HG03521 (cell line): ENCODE data around the gene CYTH2.
"Not testable (repeated sequence)": the region's sequence is repeated elsewhere in the genome, so short reads cannot be mapped to it uniquely, and the experiment has no call there.

ENCODE experiments used
- ATAC-seq: cut with Tn5 transposase; IDR thresholded peaks from one replicate; pipeline ENCODE4 v1.9.1; 2021; ENCODE audit warnings: mild to moderate bottlenecking, moderate library complexity; ENCODE audit not compliant: unreplicated experiment

Gene CYTH2

DNA sequence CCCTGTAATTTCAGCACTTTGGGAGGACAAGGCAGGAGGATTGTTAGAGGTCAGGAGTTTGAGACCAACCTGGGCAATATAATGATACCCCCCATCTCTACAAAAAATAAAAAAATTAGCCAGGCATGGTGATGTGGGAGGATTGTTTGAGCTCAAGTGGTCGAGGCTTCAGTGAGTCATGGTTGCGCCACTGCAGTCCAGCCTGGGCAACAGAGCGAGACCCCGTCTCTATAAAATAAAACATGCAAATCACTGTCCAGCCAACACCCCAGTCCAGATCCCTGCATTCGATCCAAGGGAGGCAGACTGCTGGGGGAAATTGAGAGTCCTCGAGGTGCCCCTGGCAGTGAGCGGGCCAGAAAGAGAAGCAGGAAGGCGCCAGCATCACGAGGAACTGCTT, 7.0 kb downstream of the CYTH2 start:
- ATAC-seq = no peak

DNA sequence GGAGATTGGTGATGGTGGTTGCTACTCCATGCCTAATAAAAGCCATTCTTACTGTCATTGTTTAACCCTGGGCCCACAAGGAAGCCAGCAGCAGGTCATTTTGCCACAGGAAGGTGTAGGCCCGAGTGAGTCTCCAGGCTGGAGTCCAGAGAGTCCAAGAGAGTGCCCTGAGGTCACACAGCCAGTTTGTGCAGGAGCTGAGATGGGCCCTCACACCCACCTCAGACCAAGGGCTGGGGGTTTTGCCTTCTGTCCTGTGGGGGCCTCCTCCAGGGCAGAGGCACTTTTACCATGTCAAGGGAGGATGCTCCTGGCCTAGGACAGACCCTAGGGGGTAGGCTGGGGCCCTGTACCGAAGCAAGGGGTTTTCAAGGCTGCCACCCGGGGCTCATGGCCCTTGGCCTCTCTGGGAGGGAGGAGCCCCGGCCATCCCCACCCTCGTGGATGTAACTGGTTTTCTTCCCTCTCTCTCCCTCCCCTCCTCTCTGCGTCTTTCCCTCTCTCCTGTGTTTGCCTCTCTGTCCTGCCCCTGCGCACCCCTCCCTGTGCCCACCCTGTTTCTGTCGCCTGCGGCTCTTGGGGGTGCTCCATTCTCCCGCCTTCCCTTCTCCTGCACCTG, 8.0 kb downstream of the CYTH2 start:
- ATAC-seq = no peak

DNA sequence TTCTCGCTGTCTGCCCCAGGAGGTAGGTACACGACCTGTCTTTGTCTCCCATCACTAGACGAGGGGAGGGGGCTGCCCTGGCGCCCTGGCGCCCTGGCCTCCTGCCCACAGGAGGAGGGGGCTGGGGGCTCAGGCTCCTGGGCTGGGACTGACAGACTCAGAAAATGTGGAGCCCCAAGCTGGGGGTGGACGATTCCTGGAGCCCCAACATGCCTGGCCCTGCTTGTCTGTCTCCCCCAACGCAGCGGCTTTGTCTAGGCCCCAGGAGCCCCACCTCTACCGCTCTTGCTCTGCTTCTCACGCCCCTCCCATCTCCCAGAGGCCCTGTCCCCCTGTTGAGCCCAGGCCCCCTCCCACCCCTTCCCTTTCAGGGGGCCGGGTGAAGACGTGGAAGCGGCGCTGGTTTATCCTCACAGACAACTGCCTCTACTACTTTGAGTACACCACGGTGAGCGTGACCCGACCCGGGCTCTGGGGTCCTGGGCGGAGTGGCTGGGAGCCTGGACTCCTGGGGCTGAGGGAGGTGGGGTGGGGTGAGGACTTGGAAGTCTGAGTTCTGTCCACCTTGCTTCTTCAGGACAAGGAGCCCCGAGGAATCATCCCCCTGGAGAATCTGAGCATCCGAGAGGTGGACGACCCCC, 8.6 kb downstream of the CYTH2 start:
- ATAC-seq = no peak

DNA sequence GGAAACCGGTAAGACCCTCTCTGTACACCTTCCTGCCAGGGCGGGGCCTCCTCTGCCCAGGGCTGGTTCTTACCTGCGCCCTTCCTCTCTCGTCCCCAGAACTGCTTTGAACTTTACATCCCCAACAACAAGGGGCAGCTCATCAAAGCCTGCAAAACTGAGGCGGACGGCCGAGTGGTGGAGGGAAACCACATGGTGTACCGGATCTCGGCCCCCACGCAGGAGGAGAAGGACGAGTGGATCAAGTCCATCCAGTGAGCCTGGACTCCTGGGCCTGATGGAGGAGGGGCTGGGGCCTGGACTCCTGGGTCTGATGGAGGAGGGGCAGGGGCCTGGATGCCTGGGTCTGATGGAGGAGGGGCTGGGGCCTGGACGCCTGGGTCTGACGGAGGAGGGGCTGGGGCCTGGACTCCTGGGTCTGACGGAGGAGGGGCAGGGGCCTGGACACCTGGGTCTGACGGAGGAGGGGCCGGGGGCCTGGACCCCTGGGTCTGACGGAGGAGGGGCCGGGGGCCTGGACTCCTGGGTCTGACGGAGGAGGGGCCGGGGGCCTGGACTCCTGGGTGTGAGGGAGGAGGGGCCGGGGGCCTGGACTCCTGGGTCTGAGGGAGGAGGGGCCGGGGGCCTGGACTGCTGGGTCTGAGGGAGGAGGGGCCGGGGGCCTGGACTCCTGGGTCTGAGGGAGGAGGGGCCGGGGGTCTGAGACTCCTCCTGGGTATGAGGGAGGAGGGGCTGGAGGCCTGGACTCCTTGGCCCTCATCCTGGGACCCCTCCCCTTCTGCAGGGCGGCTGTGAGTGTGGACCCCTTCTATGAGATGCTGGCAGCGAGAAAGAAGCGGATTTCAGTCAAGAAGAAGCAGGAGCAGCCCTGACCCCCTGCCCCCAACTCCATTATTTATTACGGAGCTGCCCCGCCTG, 9.4 kb downstream of the CYTH2 start:
- ATAC-seq = no peak

DNA sequence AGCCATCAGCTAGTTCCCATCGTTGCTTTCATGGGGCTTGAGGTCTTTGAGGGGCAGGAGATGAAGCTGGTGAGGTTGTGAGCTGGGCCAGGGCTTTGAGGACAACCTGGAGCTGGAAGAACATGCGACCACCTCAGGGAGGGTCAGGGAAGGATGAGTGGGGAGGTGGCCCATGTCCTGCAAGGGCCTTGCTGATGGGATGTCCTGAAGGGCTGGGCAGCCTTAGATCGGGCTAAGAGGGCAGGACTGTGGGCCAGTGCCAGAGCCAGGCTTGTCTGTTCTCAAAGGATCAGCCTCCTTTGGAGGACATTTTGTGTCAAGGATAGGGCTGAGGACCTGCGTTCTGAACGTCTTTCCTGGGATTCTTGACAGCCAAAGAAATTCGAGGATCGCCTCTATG, 10.5 kb downstream of the CYTH2 start:
- no peak for ATAC-seq

DNA sequence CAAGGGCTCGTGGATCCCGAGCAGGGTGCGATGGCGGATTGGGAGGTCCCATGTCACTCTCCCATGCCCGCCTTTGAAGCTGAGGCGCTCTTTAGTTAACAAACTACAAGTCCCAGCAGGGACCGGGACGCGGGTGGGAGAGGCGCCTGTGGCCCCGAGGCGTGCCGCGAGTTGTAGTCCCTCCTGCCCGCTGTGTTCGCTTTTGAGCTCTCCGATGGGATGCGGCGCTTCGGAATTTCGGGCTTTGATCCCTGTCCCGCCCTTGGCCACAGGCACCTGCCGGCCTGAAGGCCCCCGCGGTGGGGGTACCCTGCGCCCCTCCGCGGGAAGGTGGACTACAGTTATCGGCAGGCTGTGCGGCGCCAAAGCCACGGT, 11.0 kb downstream of the CYTH2 start:
- ATAC-seq = no peak

DNA sequence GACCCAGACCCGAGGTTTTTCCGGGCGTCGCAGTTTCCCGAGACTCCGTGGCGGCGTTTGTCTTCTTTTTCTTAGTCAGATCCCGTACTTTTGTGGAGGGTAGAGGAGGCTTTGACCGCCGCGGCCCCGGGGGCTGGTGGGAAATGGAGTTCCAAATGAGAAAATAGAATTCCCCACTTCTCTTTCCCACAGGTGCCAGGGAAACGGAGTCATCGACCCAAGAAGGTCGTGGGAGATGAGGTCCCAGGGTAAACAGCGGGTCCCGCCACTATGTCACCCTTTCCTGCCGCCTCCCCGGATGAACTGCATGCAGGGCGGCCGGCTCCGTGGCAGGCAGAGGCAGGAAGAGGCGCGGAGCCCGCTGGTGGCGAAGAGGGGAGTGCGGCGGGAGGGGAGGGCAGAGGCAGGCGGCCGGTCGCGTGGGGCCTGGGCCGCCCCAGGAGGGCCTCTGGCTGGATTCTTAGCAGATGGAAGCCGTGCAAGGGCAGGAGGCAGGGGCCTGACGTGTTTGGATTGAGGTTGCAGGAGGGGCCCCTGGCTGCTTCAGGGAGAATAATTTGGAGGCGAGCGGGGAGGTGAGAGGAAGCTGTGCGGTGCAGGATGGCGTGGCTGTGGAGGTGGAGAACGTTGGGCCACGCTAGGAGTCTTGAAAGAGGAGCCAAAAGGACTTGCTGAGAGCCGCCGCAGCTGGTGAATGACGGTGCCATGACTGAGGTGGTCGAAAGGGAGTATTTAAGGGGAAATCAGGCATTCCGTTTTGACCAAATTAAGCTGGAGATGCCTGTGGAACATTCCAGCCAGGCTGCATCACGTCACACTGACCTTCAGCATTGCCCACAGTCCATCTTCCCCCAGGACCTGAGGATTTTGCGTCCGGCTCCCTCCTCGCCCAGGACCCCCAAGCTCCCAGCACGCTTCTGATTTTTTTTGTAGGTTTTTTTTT, 11.7 kb downstream of the CYTH2 start:
- no peak for ATAC-seq

DNA sequence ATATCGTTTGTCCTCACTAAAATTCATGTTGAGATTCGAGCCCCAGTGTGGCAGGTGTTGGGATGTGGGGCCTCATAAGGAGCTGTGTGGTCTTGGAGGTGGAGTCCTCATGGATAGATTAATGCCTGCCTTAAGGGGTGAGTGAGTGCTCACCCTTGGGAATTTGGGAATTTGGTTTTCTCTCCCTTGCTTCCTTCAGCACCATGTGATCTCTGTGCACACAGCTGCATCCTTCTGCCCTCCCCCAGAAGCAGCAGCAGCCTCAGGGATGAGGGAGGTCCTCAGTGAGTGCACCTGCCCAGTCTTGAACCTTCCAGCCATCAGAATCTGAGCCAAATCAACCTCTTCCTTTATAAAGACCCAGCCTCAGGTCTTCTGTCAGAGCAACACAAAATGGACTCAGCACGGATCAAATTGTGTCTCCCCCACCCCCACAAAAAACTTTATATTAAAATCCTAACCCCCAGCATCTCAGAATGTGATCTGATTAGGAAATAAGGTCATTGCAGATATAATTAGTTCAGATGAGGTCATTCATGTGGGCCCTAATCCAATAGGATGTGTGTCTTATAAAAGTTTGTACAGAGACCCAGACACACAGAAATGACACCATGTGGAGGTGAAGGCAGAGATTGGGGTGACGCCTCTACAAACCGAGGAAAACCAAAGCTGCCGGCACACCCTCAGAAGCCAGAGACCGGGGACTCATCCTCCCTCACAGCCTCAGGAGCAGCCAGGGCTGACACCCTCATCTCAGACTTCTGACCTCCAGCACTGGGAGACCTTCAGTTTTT, 12.9 kb downstream of the CYTH2 start:
- ATAC-seq = no peak

DNA sequence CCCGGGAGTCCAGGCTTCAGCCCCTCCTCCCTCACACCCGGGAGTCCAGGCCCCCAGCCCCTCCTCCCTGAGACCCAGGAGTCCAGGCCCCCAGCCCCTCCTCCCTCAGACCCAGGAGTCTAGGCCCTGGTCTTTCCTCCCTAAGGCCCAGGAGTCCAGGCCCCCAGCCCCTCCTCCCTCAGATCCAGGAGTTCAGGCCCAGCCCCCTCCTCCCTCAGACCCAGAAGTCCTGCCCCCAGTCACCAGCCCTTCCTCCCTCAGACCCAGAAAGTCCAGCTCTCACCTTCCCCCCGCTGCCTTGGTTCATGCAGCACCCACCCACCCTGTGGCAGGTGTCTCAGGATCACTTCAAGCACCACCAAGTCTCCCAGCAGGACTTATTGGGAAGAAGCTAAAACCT, 14.1 kb downstream of the CYTH2 start:
- ATAC-seq = no peak

DNA sequence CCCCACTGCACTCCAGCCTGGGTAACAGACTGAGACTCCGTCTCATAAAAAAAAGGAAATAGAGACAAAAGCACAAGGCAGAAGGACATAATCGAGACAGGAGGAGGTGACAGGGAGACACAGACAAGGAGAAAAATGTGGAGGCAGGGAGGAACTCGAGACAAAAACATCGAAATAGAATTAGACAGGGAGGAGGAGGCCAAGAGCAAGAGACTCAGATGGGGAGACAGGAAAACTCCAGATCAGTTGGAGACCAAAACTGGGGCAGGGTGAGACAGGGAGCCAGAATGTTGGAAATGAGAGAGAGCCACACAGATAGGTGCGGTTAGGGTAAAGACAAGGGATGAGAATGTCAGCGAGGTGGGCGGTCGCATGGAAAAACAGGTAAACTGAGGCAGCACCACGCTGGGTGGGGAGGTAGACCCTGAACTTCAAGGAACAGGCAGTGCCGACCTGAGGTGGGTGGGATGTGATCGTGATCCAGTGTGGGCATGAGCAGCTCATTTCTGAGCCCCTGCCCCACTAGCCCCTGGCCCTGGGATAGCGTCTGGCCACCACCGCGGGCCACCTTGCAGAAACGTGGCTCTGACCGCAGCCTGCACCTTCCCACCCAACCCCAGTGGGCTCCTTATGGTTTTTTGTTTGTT, 15.2 kb downstream of the CYTH2 start:
- no peak for ATAC-seq

DNA sequence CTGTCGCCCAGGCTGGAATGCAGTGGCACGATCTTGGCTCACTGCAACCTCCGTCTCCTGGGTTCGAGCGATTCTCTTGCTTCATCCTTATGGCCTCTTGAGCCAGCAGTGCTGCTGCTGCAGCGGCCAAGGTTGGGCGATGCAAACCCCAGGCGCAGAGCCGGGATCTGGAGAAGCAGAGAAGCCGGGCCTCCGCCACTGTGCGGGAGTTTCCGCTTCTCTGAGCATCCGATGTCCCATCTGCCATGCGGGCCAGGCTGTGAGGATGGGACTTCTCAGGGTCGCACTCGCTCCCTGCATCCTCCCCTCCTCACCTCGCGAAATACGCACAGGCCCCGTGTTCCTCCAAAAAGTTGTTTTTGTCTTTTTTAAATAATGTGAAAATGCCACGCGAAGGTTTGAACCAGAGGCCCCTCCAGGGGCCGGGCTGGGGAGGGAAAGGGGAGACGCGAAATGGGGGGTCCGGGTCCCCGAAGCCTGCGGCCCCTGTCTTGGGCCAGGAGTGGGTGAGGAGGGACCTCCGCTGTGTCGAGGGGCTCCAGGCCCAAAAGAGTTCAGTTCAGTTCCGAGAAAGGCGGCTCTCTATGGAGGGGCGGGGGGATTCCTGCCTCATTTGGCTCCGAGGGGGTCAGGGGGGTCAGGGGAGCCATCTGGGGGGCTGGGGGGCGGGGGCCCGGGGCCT, 15.9 kb downstream of the CYTH2 start:
- ATAC-seq = no peak

DNA sequence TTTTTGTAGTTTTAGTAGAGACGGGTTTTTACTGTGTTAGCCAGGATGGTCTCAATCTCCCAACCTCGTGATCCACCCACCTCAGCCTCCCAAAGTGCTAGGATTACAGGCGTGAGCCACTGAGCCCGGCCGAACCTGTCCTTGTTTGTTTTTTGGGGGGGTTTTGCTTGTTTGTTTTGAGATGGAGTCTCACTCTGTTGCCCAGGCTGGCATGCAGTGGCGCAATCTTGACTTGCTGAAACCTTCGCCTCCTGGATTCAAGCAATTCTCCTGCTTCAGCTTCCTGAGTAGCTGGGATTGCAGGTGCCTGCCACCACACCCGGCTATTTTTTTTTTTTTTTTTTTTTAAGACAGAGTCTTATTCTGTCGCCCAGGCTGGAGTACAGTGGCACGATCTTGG, 17.5 kb downstream of the CYTH2 start:
- ATAC-seq = not testable (repeated sequence)

DNA sequence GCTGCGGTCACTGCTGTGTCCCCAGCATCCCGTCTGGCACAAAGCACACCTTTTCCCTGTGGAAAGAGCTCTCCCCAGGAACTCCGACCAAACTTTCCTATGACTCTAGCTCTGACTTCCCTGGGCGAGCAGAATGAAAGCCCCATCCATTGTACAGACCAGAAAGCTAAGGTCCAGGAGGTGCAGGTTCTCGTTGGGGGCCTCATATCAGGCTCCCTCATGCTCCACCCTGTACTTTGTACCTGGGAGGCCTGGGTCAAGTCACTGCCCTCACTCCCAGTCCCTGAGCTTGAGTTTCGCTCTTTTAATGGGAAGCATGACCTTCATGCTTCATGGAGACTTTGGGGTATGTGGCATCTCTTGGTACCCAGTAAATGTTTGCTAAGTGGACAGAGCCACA, 18.4 kb downstream of the CYTH2 start:
- ATAC-seq = no peak

DNA sequence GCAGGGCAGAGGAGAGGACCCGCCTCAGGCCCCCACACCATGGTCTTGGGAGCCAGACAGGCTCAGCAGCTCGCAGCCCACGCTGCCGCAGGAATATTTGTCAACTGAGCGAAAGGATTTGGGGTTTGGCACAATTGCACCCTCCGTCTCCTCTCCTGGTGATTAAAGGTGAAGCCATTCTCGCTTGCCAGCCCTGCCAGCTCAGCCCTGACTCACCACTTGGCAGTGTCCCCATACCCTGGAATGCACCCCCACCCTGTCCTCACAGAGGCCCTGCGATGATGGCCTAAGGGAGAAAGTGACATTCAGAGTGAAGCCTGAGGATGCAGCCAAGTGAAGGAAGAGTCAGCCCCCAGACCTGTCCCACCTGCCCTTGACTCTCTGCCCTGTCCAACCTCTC, 18.8 kb downstream of the CYTH2 start:
- no peak for ATAC-seq

DNA sequence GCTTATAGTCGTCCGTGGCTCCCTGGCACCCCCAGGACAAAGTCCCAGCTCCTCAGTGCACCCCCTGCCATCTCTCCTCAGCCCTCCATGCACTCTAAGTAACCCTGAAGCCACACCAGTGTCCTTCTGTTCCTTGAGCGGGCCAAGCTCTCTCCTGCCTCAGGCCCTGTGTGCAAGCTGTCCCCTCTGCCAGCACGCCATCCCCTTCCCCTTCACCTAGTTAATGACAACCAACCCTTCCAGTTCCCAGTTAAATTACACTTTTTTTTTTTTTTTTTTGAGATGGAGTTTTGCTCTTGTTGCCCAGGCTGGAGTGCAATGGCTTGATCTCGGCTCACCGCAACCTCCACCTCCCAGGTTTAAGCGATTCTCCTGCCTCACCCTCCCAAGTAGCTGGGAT, 19.3 kb downstream of the CYTH2 start:
- ATAC-seq = not testable (repeated sequence)

DNA sequence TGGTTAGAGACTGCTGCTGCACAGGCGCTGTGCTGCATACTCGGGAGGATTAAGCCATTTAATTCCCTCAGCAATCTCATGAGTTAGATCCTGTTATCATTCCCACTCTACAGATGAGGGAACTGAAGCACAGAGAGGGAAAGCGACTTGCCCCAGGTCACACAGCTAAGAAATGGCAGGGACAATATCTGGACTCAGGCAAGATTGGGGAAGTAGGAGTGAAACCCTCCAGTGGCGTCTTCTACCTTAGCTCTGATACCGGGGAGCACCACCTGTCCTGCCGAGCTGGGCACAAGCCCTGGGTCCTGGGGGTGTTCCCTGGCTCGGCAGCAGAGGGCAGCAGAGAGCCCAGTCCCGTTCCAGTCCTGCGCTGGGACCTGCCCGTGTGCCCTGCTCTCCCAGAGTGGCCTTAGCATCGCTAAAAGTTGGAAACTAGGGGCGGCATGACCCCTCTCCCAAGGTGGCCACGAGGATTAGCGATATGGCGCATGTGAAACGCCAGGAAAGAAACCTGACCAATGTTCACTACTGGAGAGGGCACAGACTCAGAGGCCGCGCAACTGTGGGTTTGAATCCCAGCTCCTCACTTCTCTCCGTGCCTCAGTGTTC, 20.5 kb downstream of the CYTH2 start:
- ATAC-seq = peak; percentile 29

DNA sequence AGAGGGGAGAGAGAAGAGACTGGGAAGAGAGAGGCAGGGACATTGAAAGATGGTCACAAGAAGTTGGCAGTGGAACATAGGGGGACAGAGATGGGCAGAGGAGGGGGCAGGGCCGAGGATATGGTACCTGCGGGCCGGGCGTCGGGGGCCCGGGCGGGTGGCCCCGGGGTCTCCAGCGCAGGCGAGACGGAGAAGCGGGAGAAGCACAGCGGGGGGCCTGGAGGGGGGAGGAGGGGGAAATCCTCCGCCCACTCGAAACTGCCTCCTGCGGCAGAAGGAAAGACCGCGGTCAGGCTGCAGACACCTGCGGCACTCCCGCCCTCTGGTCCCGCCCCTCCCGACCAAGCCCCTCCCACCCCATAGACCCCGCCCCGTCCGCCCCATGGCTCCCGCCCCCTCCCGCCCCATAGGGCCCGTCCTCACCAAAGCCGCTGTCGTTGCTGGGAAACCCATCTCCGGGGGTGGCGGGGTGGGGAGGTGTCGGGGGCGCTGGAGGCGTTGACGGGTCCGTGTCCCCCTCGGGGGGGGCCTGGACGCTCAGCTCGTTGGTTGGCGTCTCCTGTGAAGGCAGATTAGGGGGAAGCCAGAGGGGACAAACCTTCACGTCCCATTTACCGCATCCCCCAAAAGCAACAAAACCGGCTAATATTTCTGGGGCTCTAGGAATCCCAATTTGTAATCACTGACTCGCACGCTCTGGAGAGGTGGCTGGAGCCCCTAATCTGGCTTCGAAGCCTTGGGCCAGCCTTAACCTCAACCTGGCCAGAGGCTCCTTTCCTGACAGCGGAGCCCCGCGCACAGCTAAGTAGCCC, 22.0 kb downstream of the CYTH2 start:
- no peak for ATAC-seq

DNA sequence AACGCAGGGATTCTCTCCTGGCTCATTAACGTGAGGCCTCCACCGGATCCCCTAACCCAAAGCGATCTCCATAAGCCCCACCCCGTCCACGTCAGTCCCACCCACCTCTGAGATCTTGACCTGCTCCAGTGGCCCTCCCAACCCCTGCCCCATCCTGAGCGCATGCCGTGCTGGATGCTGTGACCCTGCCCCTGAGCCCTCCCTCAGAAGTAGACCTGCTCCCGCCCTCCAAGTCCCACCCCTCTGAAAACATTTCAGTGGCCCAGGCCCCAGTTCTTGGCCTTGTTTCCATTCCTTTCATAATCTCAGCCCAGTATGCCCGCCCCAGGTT, 22.6 kb downstream of the CYTH2 start:
- no peak for ATAC-seq
